ENCODE measurements around the gene DENND5B.
"Not testable (repeated sequence)": the region's sequence is repeated elsewhere in the genome, so short reads cannot be mapped to it uniquely, and the experiment has no call there.

The DENND5B gene

GRCh38 chr12:31590642-31591379 is at the start of gene DENND5B:
Gene DENND5B (minus strand): TSS chr12:31591136. CDS start chr12:31590832, 304 bp downstream.
- no peak for FAIRE-seq

- FAIRE-seq = no peak
Observed at GRCh38 chr12:31634620-31635019, 43.7 kb upstream of the DENND5B start.

DNA sequence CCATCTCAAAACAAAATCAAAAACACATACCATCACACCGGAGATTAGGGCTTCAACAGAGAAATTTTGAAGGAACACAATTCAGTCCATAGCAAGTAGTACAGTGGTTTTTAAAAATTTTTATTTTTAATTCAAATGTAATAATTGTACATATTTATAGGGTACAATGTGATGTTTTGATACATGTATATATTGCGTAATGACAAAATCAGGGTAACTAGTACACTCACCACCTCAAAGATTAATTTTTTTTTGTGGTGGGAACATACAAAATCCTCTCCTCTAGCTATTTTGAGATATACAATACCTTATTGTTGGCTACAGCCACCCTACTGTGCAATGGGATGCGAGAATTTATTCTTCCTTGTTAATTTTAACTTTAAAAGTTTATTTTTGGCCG is 42.5 kb upstream of the DENND5B start:
- FAIRE-seq = no peak

DNA sequence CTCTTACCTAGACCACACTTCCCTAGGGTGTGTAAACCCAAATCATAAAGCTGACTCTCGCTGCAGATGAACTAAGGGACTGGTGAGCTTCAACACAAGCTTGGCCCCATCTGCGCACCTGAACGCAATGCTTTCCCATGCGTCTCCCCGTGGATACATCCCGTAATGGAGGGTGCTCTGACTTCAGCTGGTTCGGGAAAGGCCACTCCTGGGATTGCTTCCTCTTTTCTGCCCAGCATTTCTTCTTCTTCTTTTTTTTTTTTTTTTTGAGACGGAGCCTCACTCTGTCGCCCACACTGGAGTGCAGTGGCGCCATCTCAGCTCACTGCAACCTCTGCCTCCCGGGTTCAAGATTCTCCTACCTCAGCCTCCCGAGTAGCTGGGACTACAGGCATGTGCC is 40.9 kb upstream of the DENND5B start:
- no peak for FAIRE-seq

DNA sequence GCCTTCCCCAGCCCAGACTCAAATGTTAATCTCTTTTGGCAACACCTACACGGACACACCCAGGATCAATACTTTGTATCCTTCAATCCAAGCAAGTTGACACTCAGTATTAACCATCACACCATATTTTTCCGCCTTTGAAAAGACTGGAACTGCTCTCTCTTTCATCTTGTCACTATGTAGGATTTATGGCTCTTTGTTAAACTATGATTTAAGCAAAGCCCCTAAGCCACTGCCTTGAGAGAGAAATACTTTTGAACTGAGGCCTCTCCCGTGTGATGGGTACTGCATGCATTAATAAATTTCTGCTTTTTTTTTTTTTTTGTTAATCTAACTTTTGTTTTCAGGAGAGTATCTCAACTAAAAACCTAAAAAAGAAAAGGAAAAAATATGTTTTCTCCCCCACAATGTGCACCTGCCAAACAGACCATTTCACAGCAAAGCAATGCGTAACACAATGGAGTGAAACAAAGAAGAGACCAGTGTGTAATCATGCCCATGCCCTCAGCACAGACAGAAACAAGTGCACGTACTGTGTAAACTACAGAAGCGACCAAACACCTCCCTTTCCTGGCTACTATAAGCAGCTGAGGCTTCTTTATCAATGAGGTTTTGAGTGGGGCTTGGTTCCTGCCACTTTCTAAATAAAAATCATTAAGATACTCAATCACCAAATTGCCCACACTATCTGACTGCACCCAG is 40.2 kb upstream of the DENND5B start:
- no peak for FAIRE-seq

DNA sequence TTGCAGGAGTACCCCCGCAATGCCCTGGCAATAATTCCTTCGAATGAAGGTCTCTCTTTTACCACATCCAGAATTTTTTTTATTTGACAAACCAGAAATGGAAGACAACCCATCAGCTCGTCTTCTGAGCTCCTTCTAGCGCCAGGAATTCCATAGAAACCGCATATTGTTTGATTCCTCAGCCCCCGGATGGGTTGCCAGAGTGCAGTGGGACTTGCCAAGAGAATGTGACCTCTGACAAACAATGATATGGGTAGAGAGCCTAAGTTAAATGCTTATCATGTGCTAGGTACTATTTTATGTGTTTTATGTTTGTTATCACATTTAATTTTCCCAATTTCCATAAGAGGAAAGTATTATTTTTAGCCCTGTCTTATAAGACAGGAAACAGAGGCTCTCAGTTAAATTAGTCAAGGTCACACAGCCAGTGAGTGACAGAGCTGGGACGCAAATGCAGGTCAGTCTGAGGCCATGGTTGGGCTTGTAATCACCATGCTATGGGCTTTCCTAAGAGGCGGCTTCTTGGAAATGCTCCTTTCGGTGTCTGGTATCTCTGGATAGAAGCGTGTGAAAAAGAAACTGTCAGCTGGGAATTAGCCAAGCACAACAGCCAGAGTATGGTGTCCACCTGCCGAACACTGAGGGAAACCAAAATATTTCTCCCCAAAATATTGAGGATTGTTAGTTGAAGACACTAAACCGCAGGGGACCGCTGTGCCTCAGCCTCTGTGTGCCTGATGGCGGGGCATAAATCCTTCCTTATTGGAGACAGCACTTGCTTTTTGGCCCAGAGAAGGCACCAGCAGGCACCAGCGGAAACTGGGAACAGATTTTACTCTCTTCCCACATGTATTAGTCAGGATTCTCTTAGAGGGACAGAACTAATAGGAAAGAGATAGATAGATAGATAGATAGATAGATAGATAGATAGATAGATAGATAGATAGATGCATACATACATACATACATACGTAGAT is 39.1 kb upstream of the DENND5B start:
- no peak for FAIRE-seq

- FAIRE-seq = no peak
Observed at GRCh38 chr12:31627456-31628054, 36.6 kb upstream of the DENND5B start.

GRCh38 chr12:31626270-31626995 is 35.5 kb upstream of the DENND5B start:
- no peak for FAIRE-seq

- no peak for FAIRE-seq
Observed at GRCh38 chr12:31622038-31622437, 31.1 kb upstream of the DENND5B start.

- FAIRE-seq = no peak
Observed at GRCh38 chr12:31620311-31620710, 29.4 kb upstream of the DENND5B start.

GRCh38 chr12:31618228-31619025 is 27.5 kb upstream of the DENND5B start:
- no peak for FAIRE-seq

- FAIRE-seq = no peak
Observed at GRCh38 chr12:31612819-31613218, 21.9 kb upstream of the DENND5B start.

DNA sequence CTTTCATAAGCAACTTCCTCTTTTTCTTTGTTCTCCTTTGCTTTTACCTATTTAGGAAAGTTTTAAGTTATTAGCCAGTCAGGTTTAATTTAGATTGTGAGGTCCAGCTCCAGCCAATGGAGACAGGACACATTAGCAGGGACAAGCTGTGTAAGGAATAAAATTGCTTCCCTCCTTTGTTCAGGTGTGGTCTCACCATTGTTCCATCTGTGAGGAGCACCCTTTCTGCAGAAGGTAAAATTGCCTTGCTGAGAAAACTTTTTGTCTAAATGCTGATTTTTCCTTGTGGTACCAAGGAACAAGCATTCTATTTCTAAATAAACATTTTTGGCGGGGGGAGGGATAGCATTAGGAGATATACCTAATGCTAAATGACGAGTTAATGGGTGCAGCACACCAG is 17.4 kb upstream of the DENND5B start:
- FAIRE-seq = not testable (repeated sequence)

- no peak for FAIRE-seq
Observed at GRCh38 chr12:31605531-31605930, 14.6 kb upstream of the DENND5B start.

- FAIRE-seq = no peak
Observed at GRCh38 chr12:31603546-31604009, 12.6 kb upstream of the DENND5B start.

- no peak for FAIRE-seq
Observed at GRCh38 chr12:31600750-31601149, 9.8 kb upstream of the DENND5B start.

GRCh38 chr12:31600252-31600651 is 9.3 kb upstream of the DENND5B start:
- FAIRE-seq = no peak

DNA sequence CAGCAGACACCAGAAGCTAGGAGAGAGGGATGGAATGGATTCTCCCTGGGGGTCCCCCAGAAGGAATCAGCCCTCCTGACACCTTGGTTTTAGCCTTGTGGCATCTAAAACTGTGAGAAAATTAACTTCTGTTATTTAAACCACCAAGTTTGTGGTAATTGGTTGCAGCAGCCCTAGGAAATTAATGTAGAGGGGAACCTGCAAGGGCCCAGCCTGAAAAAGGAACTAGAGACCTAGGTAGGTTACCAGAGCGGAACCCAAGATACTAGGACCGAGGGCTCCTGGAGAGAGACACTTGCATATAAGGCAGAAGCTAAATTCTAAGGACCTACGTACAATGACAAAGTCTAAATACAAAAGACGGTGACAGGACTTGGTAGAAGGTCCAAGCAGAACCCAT is 8.1 kb upstream of the DENND5B start:
- FAIRE-seq = no peak

- no peak for FAIRE-seq
Observed at GRCh38 chr12:31597066-31597465, 6.1 kb upstream of the DENND5B start.

DNA sequence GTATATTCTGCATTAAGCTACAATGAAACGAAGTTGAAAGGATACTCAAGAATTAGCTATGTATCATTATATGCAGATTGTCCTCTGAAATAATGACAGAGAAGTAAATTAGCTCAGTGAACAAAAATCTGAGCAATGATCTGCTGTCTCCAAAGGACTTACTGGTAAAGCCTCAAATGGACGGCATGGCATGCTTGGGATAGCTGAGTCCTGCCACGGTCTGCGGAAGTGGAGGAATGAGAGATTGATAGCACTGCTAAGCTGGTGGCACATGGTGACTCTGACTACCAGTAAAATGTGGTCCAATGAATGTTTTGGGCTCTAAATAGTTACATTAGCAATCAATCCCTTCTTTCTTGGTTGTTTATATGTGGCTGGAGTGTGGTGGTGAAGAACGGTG is 3.7 kb upstream of the DENND5B start:
- peak; percentile 72 for FAIRE-seq

DNA sequence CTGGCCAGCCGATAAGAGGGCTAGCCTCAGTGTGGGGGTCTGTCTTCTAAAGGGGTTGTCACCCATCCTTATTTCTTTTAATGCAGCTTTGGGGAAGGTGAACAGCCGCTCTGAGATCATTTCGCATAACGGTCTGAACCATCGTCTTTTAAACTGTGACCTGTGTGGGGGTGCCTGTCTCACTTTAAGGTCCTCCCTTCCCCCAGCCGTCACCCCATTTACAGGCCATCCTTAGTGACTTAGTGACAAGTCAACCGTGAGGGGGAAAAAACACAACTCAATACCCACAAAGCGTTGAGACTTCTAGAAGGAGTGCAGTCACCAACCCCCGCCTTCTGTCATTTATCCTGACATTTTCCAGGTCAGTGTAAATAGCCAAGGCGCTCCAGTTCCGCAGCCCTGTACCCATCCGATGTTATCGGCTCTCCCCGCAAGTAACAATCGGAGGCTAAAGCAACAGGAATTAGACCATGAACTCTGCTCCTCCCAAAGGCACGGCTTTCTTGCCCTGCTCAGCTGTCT is 505 bp upstream of the DENND5B start:
- no peak for FAIRE-seq

Data from TTC549 (cell line).